Measurements from ENCODE around the gene ARID5B.
"Not testable (repeated sequence)": the region's sequence is repeated elsewhere in the genome, so short reads cannot be mapped to it uniquely, and the experiment has no call there.

ARID5B gene

DNA sequence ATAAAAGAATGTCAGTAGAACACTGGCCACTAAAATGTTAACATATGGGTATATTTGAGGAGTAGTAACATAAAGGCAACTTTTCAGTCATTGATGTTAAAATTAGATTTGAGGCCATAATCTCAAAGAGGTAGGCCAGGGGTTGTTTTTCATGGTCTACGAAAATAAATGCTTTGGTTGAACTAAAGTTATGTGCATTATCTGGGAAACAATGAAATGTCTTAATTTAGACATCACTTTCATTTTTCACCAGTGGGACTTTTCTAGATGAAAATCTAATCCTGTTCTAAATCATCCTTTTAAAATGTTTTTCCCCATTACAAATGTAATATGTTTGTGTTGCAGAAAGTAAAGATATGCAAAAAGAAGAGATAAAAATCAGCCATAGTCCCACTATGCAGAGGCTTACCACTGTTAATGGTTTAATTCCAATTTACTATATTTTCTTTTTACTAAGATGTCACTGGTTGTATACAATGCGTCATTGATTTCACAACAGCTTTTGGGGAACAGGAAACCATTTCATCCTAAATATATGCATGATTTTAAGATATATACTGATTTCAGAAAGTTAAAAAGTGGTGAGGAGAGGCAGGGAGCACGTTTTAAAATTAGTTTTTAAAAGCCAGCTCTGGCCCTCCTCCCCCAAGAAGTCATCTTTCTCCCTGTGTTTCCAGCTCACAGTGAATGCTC, 64.3 kb downstream of the ARID5B start:
- DNase-seq, result no peak

GRCh38 chr10:61967298-61967697, 65.8 kb downstream of the ARID5B start:
- no peak for DNase-seq

GRCh38 chr10:61970182-61971002, 68.9 kb downstream of the ARID5B start:
- DNase-seq, result no peak

- no peak for DNase-seq
Observed at GRCh38 chr10:61971003-61971325, 69.5 kb downstream of the ARID5B start.

DNA sequence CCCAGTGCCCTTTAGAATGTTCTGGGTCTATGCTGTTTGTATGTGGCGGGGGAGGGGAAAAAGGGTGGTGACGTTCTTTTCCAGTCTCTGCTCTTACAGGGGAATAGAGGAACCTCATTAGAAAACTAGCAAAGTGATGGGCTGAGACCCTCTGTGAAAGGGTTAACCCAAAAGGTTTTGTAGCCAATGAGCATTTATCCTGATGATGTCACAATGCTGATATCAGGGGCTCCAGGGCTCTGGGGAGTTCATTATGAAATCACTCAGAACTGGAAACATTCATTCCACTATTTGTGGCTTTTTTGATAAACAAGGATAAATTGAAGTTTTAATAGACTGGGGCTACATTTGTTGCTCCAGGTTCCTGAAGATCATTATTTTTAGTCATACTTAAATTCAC, 71.7 kb downstream of the ARID5B start:
- no peak for DNase-seq

DNA sequence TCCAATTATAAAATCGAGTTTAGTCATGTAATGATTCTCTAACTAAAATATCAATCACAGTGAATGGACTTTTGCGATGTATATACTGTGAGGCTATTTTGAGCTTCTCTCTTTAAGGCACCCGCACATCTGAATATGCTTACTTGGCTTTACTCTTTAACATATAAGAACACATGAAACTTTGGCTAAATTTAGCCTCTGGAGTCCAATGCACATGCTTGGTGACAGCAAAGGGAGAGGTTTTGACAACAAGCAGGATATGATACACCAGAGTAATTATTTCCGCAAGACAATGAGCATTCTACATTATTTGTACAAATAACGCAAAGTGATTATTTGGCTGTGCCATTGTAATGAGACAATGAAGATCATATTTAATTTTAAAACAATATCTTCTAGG, 72.4 kb downstream of the ARID5B start:
- no peak for DNase-seq

GRCh38 chr10:61974601-61975390, 73.3 kb downstream of the ARID5B start:
- no peak for DNase-seq

- DNase-seq, result no peak
Observed at GRCh38 chr10:61975391-61975932, 74.0 kb downstream of the ARID5B start.

GRCh38 chr10:61976951-61977721, 75.6 kb downstream of the ARID5B start:
- DNase-seq, result not testable (repeated sequence)

GRCh38 chr10:61978965-61979364, 77.5 kb downstream of the ARID5B start:
- DNase-seq, result no peak

DNA sequence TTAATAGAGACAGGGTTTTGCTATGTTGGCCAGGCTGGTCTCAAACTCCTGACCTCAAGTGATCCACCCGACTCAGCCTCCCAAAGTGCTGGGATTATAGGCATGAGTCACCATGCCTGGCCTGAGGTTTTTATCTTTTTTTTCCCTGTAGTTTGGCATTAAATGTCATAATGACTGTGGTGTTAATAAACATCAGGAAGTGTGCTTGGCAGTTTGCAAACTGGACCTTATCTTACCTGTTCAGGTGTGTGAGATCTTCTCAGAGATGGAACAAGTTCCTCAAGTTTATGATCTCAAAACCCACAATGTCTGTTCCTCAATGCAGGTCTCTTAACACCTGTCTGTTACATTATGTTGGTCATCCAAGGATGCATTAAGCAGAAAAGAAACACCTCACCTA, 80.0 kb downstream of the ARID5B start:
- no peak for DNase-seq

DNA sequence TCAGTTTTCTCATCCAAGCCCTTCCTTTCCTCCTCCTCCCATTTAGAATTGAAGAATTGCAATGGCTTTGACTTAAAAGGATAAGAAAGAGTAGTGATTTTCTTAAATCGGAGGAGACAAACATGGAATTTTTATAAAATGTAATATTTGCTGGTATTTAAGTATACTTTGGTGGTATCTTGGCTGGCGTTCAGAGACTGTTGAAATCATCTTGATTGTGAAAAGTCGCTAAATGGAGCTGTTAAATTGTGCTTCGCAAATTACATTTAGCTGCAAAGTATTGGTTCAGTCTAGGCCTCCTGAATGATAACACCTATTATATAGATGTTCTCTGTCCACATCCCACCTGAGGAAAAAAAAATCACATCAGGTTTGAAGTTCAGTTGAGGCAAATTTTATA, 81.8 kb downstream of the ARID5B start:
- no peak for DNase-seq

DNA sequence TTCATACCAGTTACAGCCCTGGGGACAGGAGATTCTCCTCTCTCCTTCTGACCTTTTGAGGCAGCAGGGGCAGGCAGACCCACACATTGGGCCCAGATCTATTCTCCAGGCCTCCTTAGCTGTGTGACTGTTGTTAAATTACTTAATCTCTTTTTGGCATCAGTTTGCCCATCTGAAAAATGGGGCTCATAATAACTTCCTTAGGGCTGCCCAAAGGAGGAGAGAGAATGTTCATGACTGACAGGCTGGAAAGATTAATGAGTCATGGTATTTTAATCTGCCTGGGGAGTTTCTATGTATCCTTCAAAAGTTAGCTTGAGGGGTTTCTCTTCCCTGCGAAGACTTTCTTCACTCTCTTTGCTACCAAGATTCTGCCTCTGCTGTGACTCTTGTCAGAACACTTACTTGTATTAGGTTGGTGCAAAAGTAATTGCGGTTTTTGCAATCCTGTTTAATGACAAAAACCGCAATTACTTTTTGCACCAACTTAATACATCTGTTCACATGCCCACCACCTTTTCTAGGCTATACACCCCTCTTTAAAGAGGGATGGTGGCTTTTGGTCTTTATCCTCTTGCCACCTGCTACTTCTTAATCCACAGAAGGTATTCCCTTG, 83.4 kb downstream of the ARID5B start:
- no peak for DNase-seq

DNA sequence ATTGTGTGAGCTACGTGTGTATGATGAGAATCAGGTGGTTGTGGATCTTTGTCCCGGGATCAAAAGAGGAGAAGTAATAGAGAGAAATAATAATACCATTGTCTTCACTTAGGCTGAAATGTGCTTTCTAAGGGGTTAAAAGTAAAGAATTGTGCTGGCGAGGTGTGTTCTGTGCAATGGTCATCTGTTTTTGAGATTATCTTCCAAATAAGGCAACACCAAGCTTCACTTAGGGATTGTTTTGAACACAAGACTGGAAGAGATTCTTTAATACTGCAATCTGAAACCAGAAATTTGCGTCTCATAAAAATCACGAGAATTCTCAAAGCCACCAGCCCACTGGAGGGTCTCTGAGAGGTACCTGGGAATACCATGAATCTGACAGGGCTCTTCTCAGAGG, 84.2 kb downstream of the ARID5B start:
- DNase-seq, result no peak

DNA sequence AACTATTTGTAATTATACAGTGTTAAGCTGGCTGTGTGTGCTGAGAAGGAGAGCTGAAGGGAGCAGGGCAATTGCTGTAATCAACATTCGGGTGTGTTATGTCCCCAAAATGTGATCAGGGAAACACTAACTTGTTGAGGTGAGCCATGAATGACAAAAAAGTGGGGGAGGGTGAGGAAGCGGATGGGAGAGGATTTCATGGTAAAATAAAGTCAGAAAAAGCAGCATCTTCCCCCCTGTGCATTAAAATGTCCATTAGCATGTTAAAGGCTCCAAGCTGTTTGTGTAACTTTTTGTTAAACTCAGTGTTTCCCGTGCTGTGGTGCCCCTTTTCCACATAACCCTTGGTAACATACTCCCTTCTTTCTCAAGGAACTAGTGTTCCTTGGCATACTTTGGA, 84.9 kb downstream of the ARID5B start:
- DNase-seq, result no peak

GRCh38 chr10:61986788-61987492, 85.4 kb downstream of the ARID5B start:
- no peak for DNase-seq

DNA sequence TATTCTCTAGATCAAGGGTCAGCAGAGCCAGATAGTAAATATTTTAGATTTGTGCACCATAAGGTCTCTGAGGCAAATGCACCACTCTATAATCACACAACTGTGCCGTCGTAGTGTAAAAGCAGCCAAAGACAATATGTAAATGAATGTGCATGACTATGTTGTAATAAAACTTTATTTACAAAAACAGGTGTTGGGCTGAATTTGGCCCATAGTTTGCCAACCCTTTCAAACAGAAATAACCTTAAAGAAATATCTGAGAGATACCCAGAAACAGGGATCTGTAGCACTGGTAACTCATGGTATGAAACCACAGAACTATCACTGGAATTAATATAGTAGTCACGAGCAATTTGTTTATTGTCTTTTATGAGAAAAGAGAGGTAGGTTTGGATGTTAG, 86.0 kb downstream of the ARID5B start:
- DNase-seq, result no peak

GRCh38 chr10:61987951-61988379, 86.5 kb downstream of the ARID5B start:
- no peak for DNase-seq

DNA sequence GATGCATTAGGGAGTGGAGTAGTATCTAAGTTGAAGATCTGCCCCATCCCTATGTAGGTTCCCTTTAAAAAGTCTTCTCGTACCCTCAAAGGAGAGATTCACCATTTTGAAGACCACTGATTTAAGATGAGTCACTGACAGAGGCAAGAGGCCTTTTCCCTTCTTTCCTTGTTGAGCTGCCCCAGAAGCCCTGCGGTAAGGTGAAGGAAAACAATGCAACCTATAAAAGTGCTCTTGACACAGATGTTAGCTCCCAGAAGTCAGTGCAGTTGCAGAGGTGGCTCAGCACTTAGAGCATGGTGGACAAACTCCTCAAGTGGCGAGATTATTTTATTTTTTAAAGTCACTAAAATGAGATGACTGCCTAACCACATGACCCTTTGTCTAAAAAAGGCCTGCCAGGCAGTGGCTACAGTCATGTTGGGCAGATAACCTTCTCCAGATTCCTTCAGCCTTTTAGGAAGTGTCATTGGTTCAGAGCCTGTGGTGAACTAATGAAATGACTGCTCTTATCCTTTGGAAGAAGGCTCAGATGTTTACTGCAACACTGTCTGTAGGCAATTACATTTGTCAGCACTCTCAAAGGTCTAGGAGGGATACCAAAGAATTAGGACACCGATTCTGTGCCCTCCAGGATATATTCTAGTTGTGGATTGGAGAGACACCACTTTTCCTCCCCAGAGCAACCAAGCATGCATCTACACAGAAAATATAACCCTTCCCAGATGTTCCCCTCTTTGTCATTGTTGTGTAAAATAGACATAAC, 88.7 kb downstream of the ARID5B start:
- DNase-seq, result no peak

- DNase-seq, result no peak
Observed at GRCh38 chr10:61990761-61991135, 89.2 kb downstream of the ARID5B start.

- DNase-seq, result no peak
Observed at GRCh38 chr10:61991166-61991565, 89.7 kb downstream of the ARID5B start.
